Measurements from ENCODE around the gene GNA14.
"Not testable (repeated sequence)": the region's sequence is repeated elsewhere in the genome, so short reads cannot be mapped to it uniquely, and the experiment has no call there.

Gene GNA14

GRCh38 chr9:77486463-77486862, 161.7 kb downstream of the GNA14 start:
- no peak for DNase-seq

GRCh38 chr9:77475641-77476473, 172.3 kb downstream of the GNA14 start:
- no peak for DNase-seq

DNA sequence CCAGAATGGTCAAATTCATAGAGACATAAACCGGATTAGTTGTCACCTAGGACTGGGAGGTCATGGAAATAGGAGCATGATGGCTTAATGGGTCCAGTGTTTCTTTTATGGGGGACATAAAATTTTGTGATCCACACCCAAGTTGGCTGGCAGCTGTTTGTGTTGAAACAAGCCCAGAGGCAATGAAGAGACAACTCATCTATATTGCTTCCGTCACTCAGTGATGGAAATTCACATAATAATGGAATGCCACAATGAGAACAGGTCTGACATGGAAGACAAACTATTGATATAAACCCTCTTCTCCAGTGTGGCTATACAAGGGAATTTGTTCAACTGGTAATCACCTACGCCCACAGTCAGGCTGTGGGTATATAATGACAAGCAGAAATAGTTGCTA, 173.2 kb downstream of the GNA14 start:
- DNase-seq = no peak

GRCh38 chr9:77472646-77473045, 175.5 kb downstream of the GNA14 start:
- no peak for DNase-seq

DNA sequence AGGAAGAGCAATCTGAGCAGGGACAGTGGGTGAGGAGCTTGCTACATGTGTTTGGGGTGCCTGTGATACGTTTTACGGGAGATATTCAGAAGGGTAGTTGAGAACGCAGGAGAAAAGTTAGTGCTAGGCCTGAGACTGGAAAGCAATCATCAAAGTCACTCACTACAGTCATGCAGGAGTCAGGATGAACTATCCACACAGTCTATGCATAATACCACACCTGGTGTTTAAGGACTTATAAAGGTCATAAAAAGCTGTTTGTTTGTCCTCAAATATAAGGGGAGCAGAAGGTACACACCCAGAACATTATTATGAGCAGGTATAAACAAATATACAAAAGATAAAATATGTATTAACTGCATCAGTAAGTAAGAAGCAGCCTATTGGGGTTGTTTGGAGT, 176.6 kb downstream of the GNA14 start:
- no peak for DNase-seq

GRCh38 chr9:77469515-77470231, 178.4 kb downstream of the GNA14 start:
- no peak for DNase-seq

GRCh38 chr9:77464661-77465060, 183.5 kb downstream of the GNA14 start:
- no peak for DNase-seq

DNA sequence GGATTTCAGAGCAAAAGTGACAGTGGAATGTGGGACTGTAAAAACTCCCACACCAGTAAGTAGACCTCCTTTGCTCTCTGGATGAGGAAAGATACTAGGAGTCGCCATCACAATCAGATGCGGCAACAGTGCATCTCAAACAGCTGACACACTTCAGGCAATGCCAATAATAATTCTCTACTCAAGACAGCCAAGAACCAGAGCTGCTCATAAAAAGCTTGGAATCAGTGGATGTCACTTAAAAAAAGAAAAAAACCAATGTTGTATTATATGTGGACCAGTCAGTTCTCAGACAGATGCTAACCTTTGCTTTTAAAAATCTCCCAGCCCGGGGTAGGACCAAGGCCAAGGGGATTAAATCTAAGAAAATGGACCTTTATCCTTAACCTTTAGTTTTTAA, 185.0 kb downstream of the GNA14 start:
- DNase-seq = no peak

DNA sequence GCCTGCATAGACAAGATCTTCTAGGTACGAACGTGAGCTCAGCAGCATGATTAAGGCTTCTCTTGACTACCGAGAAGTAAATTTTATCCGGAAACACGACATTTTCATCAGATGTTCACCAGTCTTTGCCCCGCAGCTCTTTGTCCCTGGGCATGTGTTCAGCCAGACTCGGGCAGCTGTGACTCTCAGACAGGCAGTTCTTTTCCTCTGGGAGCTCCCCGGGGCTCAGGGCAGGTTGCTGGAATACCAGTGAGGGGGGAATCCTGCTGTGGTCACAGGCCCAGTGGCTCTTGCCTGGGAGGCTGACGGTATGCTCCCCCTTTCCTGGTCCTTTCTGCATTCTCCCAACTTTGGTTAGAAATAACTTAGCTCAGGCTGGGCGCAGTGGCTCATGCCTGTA, 186.1 kb downstream of the GNA14 start:
- DNase-seq = no peak

DNA sequence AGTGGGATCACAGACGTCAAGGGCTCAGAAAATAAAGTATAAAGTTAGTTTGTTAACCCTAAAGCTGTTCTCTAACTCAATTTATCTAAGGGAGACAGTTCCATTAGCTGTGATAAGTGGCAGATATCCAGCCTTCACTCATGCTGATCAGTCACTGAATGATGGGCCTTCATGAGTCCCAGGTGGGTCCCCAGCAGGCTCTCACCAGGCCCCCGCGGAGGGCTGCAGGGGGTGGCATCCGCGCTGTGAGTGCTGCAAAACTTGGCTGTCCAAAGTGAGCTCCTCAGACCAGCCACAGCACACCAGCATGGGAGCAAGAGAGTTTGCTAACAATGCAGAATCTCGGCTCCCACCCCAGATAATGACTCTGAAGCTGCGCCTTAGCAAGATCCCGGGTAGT, 187.2 kb downstream of the GNA14 start:
- no peak for DNase-seq

DNA sequence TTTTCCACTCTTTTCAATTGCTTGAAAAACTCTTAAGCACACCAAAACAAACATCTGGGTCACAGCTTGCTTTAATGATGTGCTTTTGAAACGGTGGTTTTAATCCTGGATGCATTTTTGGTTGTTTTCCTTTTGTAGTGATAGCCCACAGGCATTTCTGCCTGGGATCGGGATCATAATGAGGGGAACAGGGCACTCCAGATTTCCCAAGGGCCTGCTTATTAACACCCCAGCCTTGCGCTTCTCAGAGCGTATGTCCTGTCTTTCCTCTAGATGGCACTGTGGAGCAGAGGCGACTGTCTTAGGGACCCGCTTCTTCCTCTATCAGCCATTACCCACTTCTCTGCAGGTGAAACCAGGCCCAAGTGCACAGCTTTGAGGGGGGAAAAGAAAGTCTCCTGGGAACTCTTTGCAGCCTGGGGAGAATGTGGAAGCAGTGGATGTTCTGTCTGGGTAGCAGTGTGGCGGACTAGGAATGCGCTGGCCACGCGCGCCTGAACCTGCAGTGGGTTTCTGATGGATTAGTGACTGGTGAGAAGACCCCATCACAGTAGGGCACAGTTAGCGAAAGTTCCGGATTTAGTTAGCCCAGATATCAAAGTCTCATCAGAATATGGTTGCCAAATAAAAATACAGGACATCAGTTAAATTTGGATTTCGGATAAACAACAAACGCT, 190.1 kb downstream of the GNA14 start:
- DNase-seq = peak; percentile 68

DNA sequence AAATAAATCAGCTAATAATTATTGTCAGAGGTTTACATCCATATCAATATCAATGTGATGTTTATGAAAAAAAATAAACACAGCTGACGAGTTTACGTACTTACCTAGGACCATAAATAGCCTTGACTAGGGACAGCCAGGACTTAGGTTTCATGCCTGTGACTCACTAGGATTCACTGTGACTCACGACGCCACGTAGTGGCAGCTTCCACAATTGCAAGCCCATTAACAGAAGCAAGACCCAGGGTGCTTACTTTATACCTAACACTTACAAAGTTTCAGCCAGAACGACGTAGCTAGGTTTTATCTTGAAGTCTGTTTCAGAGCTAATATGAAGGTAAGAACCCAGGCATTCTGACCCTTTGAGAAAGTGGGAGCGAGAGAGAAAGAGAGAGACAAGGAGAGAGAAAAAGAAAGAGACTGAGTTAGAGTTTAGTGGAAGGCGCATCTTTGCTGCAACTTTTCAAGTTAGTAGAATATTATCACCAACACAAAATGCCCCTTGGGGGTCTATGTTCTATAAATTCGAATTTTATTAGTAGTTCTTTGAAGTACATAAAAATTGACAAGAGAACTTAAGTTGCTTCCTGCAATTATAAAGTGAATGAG, 191.2 kb downstream of the GNA14 start:
- DNase-seq = peak; percentile 43

GRCh38 chr9:77455312-77455927, 192.7 kb downstream of the GNA14 start:
- no peak for DNase-seq

DNA sequence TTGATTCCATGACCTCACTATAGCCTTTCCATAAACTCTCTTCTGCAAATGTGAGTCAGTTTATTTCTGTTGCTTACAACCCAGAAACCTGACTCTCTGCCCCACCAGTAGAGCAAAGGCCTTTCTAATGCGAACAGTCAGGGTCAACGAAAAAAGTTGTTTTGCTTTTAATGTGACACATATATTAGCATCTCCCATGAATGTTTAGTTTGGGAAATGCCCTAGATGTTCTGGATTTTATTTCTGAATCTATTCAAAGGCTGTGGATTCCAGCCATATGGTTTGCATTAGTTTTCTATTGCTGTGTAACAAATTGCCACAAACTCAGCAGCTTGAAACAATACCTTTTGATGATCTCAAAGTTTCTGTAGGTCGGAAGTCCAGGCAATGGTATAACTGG, 193.5 kb downstream of the GNA14 start:
- no peak for DNase-seq

- DNase-seq = peak; percentile 2
These were observed 194.1 kb downstream of the GNA14 start for GRCh38 chr9:77453825-77454647.

DNA sequence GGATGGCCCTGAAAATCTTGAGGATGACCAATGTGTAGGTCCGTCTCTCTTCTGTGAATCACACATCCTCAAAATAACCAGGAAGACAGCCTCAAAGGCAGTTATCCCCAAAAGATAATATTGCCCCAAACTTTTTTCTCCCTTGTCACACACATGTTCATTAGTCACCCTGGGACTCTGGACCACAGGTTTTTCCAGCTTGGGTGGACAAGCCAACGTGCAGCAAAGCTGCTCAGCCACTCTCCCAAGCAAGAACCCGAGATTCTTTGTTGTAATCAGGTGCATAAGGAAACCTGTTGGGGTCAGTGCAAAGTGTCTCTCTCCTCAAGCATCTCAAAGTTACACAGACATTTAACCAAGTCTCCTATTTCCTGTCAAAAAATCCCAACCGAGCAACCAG, 196.6 kb downstream of the GNA14 start:
- no peak for DNase-seq

DNA sequence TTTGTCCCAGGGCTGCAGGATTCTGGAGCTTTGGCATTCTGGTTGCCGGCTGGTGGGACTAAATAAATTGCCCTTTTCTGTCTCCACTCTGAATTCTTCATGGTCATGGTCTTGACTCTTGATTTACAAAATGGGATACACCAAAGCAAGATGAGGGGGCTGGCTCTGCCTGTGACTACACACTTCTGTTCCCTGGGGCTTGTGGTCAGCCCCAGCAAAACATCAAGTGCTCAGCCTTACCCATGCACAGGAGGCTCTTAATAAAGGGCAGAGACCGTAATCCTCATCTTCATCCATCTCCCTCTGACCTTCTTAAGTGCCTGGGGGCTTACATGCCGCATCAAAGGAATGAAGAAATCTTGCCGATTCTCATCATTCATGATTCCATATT, 198.0 kb downstream of the GNA14 start:
- DNase-seq = no peak

- no peak for DNase-seq
These were observed 198.7 kb downstream of the GNA14 start for GRCh38 chr9:77449240-77450084.

DNA sequence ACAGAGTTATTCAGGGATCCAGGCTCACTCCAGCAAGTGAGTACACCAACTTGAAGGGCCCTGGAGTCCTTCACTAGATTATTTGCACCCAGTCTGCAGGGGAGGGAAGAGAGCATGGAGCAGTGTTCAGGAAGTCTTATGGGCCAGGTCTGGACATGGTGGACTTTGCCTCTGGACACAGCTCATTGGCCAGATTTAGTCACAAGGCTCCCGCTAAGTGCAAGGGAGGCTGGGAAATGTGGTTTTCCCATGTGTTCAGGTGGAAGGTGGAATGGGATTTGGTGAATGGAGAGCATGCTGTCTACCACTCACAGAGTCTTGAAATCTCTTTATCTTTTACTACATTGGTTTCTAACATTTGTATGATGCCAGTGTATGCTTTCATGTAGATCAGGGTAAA, 200.5 kb downstream of the GNA14 start:
- DNase-seq = no peak

DNA sequence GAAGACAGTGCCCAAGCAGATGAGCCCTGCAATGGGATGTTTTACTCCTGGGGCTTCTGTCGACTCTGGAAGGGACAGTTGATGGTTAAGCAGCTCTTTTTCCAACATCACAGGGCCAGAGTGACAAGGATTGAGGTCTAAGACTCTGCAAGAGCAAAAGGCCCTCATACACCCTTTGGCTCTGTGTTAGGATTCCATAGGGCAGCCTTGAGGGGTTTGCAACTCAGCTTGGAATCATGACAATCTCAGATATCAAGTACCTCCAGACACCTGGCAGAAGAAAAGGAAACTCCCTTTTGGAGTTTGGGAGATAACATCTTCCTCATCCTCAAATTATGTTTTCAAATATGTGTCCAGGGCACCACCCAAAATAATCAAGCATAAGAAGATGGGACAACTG, 205.7 kb downstream of the GNA14 start:
- DNase-seq = no peak

DNA sequence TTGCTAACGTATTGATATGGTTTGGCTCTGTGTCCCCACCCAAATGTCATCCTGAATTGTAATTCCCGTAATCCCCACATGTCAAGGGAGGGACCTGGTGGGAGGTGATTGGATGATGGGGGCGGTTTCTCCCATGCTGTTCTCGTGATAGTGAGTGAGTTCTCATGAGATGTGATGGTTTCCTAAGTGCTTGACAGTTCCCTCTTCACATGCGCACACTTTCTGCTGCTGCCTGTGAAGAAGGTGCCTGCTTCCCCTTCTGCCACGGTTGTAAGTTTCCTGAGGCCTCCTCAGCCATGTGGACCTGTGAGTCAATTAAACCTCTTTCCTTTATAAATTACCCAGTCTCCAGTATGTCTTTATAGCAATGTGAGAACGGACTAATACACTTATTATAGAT, 207.0 kb downstream of the GNA14 start:
- DNase-seq = not testable (repeated sequence)
